ENCODE measurements around the gene PSPH.

DNA sequence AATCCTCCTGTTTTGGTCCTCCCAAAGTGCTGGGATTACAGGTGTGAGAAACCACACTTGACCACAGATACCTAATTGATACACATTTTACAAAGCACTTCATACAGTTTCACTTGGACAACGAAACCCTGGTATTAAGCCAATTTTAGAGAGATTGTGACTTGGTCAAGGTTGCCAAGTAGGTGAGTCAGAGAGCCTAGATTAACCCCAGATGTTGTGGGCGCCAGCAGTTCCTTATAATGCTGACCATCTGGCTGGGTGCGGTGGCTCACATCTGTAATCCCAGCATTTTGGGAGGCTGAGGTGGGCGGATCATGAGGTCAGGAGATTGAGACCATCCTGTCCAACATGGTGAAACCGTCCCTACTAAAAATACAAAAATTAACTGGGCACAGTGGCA is 46.5 kb upstream of the PSPH start:
- no peak for TF ChIP-seq EZH2 (IDR thresholded peaks at IDR 0.05; ENCODE audit: low read length)
- TF ChIP-seq, protein P1, sequence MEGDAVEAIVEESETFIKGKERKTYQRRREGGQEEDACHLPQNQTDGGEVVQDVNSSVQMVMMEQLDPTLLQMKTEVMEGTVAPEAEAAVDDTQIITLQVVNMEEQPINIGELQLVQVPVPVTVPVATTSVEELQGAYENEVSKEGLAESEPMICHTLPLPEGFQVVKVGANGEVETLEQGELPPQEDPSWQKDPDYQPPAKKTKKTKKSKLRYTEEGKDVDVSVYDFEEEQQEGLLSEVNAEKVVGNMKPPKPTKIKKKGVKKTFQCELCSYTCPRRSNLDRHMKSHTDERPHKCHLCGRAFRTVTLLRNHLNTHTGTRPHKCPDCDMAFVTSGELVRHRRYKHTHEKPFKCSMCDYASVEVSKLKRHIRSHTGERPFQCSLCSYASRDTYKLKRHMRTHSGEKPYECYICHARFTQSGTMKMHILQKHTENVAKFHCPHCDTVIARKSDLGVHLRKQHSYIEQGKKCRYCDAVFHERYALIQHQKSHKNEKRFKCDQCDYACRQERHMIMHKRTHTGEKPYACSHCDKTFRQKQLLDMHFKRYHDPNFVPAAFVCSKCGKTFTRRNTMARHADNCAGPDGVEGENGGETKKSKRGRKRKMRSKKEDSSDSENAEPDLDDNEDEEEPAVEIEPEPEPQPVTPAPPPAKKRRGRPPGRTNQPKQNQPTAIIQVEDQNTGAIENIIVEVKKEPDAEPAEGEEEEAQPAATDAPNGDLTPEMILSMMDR (optimal IDR thresholded peaks at IDR 0.05 in 1 of 3, IDR thresholded peaks at IDR 0.05 in 1 of 3, conservative IDR thresholded peaks at IDR 0.05 in 1 of 3; ENCODE audit: extremely low read depth in 1 of 3, insufficient read depth in 2 of 3, low read length in 3 of 3) = no peak

All from keratinocyte (primary cell).